ENCODE measurements around the gene KCNJ5.
"Not testable (repeated sequence)": the region's sequence is repeated elsewhere in the genome, so short reads cannot be mapped to it uniquely, and the experiment has no call there.

The KCNJ5 gene

DNA sequence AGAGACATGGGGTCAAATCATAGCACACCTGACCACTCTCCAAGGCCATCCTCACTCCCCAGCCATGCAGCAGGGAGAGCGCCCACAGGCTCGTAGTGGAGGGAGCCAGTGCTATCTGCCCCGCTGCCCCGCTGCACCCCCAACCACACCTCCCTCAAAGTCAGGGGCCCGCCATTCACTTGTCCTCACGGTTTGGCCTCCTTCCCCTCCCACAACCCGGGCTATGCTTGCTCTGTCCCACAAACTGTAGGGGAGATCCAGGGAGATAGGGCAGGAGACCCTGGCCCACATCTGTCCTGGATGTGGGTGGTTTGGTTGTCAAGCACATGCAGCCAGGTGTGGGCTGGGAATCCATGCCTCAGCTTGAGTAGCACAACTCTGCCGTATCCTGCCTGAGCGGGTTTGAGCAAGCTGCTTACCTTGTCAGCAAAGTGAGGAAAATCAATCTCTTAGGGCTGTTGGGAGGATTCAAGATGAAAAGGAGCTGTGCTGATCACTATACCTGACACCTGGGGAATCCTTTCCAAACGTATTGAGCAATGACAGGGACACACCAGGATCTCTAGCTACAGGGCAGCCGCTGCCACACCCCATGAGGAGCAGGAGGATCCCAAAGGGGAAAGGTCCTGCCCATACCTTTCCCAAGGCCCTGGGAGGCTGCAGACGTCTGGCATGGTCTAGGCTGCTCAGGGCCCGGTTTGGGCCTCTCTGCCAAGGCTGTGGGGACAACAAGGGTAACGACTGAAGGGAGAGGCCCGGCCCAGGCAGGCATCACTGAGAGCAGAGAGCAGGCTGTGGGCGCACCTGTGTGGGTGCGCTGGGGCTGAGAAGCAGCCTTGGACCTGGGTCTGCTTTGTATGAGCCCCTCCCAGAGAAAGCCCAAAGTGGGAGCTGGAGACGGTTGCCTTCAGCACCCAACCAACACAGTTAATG, 23.3 kb downstream of the KCNJ5 start:
- no peak for DNase-seq

DNA sequence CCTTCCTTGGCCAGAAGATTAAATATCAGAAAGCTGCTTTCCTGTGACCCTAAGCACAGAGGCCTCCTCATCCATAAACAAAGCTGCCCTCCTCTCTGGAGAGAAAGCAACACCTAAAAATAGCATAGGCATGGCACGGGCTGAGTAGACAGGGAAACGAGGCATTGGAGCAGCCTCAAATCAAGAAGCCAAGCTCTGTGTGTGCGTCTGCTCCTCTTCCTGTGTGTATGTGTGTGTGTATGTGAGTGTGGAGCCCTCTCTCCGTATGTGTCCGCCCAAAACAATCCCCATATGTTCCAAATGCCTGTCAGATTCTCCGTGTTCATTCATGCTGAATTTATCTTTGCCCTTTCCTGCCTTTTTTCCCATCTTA, 24.0 kb downstream of the KCNJ5 start:
- DNase-seq = no peak

DNA sequence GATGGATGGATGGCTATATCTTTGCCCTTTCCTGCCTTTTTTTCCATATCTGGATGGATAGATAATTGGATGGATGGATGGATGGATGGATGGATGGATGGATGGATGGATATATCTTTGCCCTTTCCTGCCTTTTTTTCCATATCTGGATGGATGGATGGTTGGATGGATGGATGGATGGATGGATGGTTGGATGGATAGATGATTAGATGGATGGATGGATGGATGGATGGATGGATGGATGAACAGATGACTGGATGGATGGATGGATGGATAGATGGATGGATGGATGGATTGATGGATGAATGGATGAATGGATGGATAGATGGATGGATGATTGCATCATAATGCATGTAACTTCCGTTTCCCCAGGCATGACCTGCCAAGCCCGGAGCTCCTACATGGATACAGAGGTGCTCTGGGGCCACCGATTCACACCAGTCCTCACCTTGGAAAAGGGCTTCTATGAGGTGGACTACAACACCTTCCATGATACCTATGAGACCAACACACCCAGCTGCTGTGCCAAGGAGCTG, 24.9 kb downstream of the KCNJ5 start:
- no peak for DNase-seq

DNA sequence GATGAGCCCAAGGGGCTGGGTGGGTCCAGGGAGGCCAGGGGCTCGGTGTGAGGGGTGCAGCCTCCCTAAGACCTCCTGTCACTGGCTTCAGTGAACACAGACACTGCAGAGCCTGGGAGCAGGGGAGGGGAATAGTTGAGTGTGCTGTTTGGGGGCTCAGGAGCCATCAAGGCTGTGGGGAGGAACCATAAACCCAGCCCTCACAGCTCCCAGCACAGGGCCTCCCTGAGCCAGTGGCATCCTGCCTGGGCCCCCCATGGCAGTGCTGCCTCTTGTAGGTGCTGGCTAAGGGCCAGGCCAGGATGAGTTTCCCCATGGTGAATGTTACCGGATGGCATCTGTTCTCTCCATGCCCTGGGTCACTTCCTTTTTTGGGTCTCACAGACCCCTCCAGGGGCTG, 25.5 kb downstream of the KCNJ5 start:
- DNase-seq = no peak

DNA sequence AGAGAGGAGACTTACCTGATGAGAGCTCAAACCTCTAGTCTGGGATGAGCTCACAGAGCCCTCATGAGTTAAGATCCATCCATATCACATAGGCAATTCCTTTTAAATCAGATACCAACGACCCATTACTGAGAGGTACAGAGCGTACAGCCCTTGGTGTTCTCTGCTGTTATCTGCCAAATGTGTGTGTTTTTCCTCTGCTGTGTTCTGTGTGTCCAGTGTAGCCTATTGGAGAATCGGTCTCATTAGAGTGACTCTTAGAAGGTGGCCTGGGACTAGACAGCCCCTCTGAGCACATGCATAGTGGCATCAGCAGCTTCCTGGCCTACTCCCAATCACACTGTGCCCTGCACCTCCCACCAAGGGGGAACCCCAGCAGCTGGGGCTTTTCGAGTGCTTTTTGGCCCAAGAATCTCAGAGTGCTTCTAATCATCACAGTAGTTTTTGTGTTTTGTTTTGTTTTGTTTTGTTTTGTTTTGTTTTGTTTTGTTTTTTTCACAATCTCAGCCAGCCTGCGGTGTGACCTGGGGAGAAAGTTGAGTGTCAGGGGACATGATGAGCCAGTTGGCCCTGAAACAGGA, 26.1 kb downstream of the KCNJ5 start:
- no peak for DNase-seq

DNA sequence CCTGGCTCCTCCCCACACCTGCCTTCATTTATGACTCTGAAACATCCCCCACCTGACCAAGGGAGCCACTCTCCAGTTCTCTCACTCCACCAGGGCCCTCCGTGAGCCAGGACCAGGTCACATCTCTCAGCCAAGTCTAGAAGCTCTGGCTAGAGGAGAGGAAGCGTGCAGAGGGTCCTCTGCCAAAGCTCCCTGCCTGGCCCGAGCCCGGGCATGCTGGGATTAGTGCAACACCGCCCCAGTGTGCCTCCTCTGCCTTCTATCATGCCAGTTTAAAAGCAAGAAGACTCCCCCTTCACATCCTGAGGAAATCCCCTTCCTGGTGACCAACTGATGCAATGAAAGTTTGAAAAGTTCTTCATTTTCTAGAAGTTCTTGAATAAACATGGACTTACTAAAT, 28.1 kb downstream of the KCNJ5 start:
- DNase-seq = no peak

DNA sequence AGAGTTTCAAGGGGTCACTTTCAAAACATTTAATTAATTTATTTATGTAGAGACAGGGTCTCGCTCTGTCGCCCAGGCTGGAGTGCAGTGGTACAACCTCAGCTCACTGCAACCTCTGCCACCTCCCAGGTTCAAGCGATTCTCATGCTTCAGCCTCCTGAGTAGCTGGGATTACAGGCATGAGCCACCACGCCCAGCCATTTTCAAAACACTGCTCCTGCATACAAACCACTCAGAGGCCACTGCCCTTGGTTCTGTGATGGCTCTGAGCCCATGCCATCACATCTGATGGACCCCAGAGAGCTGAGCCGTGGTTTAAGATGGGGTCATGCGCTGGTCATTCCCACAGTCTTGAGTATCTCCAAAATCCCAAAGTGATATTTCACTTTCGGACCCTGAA, 28.5 kb downstream of the KCNJ5 start:
- not testable (repeated sequence) for DNase-seq

DNA sequence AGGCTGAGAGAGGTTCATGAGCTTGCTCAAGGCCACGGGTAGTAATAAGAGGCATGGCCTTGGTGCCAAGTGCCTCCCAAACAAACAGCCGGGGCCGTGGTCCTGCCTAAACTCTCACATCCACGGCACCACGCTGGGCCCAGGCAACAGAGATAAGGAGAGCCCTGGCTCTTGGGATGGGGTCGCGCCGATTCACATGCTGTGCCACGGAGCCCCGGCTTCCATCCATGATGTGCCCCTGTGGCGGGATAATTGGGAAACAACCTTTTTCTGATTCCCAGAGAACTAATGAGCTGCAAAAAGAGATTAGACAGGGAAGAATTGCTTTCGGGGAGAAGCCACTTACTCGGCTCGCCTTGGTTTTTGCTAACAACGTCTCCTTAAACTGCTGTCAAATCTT, 29.5 kb downstream of the KCNJ5 start:
- no peak for DNase-seq

DNA sequence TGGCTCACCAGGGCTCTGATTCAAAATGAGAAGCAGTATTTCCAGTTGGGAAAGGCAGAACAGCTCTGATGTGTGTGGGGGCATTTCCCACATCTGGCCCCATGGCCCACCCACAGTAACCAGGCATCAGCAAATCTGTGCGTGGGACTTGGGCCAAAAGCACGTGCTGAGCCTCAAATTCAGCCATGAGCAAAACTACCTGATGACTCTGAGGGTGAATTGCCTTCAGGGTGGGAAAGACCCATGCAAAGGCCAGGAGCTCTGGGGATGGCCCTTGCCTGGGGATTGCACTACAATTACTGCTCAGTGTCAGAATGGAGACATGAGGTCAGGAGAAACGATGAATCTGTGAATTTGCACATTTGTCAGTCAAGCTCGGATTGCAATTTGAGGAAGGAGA, 30.6 kb downstream of the KCNJ5 start:
- no peak for DNase-seq

DNA sequence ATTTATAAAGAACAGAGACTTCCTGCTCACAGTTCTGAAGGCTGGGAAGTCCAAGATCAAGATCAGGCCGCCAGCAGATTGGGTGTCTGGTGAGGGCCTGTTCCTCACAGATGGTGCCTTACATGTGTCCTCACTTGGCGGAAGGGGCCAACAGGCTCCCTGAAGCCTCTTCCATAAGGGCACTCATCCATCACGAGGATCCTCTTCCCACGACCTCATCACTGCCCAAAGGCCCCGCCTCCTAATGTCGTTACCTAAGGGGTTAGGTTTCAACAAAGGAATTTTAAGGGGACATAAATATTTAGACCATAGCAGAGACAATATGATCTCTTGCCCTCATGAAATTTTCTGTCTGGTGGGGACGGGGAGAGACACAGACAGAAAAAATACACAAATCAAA, 32.9 kb downstream of the KCNJ5 start:
- DNase-seq = no peak

DNA sequence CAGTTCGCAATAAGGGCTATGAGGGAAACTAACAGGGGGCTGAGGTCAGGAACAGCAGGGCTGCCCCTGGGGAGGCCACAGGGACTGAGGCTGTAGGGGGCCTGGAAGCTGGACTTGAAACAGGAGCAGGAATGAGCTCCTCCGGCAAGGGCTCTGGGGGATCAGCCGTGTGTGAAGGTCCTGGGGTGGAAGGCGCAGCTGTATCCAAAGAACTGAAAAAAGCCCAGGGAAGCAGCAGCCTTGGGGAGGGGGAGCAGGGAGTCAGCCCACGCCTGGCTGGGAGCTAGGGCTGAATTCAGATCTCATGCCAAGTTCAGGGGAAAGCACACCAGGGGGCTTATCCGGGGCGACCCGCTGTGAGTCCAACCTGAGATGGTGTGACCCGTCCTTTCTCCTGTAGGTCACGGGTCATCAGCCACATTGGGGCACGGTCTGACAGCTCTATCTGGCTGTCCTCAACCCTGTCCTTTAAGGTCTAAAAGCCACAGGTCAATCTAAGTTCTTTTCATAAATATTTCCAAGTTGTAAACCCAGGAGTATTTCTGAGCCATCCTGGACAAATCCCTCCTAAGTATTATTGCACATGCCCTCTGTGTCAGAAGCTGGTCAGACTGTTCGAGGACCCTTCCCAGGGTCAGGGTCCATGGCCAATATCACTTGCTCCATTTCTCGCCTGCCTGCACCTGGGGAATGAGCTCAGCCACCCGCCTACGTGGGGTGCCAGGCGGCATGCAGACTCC, 33.5 kb downstream of the KCNJ5 start:
- DNase-seq = no peak

DNA sequence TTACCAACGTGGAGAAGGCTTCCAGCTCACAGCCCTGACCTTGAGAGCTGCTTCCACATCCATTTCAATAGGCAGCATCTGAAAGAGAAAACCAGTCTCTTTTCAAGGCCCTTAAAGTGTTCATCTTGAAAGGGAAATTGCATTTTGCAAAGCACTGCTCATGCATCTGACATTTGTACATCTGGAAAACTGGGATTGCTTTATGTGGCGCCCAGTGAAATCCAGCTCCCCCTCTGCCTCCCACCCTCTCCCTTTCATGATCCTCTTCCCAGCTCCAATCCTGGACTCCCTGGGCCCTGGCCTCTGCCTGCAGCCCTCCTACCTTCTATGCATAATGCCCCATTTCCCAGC, 34.1 kb downstream of the KCNJ5 start:
- DNase-seq = no peak

DNA sequence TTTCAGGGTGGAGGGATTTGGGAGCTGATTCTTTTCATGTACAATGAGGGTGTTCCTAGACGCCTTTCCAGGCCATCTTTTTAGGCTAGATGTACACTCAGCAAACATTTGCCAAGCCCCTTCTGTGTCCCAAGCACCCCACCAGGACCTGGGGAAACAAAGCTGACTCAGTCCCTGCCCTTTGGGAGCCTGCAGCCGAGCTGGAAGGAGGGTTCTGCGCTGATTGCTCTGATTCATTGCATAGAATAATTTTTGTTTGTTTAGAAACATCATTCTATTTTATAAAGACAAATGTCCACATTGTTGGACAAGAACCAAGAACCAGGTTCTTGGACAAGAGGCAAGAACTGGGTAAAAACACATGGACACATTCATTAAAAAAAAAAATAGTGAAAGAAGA, 34.8 kb downstream of the KCNJ5 start:
- no peak for DNase-seq

DNA sequence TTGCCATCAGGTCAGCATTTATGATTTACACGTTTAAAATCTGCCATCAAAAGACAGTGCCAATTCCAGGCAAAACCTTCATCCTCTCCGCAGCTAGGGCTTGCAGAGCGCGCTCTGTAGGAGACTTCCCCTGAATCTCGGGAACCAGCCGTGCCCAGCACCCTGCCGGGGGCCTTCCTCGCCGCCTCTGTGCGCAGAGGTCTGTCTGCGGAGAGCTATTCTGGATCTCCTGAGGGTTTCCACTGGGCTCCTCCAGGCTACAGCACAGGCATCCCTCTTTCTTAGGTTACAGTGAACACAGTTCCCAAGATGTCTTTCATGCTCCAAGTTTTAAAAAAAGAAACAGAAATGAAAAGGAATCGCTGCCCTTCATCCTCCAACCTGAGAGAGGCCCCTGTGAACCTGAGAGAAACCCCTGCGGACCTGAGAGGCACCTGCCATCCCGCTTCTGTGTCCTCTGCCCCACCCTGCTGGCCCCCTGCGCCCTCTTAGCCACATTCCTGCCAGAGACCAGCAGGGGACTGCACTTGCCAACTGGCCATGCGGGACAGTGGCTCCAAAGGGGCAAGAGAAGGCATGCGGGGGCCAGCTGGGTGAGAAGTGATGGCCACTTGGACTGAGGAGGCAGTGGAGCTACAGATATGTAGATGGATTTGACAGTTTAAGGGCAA, 35.4 kb downstream of the KCNJ5 start:
- DNase-seq = no peak

DNA sequence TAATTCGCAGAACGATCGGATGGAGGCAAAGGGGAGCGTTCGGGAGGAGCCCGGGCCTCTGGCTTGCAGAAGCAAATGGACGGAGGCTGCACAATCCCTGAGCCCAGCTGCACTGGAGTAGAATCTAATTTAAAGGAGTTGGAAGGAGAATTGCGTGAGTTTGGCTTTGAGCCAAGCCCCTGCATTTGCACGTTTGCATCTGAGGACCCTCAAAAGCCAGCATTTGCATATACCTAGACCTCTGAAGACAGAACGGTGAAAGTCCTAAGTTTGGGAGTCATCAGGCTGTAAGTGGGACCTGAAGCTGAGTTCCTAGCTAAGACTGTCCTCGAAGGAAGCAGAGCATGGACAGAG, 35.9 kb downstream of the KCNJ5 start:
- no peak for DNase-seq

DNA sequence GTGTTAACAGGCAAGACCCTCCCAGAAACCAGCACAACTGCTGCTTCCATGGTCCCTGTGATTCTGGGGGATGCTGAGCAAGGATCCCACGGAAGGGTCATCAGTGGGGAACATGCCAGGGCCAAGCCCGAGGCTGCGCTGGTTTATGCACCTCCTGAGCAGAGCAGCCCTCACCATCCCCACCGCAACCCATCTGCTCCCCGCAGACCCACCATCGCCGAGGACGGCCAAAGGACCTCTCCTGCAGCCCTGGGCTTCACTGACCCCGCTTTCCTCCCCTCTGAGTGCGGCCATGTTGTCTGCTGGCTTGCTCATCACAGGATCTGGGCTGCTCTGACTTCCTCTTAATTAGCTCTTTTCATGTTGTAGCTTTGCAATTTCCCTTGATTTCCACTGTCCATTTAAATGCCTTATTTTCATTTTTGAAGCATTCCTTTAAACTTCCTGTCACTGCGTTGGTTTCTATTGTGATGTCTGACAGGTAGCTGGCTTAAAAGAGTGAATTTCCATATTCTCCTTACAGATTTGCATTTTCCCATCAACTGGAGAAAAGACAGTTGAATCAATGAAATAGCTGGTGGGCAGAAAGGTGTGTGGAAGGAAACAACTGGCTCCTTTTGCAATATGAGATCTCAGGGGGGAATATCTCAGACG, 36.7 kb downstream of the KCNJ5 start:
- DNase-seq = no peak

DNA sequence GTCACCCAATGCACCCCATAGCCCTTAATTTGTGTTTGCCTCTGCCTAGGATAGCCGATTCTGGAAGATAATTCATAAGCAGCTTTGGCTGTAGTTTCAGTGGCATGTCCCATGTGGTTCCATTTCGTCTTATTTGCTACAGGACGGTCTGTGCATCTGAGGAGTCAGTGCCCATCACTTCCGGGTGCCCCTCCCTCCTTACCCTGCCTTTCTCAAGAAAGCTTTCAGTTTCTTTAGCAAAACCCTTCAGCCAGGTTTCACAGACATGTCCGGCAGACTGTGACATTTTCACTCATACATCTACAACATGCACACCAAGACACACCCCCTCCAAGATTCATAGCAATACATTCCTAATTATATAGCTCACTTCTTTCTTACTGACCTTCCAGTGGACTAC, 37.2 kb downstream of the KCNJ5 start:
- DNase-seq = peak; percentile 29

DNA sequence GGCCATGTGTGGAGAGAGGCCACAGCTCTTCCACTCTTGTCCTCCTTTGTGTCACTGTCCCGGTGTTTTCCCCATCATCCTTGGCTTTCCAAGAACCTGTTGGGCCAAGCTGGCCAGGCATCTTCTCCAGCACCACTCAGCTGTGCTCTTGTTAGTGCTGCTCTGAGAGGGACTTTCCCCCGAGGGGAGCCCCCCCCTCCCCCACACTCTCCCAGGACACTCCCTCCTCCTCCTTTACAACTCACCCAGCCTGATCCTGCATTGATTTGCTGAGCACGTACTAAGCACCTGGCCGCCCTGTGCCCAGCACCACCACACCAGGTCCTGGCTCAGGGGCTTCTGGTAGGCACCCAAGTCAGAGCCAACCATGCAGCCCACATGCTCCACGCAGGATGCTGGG, 38.3 kb downstream of the KCNJ5 start:
- DNase-seq = no peak

DNA sequence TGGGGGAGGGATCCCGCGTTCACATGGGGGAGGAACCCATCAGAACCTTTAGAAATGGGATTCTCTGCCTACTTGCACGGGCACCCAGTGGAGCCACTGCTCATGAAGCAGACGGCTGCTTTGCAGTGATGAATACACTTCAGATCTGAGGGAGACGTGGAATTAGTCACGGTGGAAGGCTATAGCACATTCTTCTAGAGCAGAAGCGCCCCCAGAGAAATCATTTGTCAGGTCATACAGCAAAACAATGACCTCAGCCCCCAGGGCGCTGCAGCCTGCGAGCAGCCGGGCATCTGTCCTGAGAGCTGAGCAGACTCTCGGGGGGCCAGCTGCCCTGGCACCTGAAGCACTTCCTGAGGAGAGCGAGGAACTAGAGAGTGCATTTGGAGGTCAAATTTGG, 38.8 kb downstream of the KCNJ5 start:
- DNase-seq = no peak

DNA sequence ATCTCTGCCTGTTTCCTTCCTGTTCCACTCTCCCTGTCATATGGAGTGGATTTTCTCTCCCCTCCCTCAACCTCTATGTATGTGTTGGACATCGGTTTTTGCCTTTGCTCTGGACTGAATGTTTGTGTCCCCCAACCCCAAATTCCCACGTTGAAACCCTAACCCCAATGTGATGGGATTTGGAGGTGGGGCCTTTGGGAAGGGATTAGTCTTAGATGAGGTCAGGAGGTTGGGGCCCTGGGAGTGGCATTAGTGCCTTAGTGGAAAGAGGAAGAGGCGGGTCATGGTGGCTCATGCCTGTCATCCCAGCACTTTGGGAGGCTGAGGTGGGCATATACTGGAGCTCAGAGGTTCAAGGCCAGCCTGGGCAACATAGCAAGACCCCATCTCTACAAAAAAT, 39.9 kb downstream of the KCNJ5 start:
- DNase-seq = no peak

DNA sequence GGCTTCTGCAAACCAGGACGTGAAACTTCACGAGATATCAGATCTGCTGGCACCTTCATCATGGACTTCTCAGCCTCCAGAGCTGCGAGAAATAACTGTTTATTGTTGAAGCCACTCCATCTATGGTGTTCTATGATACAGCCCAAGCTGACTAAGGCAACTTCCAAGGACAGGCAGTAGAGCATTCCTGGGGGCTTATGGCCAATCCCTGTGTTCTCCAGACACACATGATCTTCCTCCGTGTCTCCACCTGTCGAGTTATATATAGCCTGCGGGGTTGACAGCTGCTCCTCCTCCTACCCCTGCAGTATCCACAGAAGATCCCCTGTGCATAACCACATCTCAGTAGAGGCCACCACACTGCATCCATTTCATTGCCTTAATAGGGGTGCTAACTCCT, 40.5 kb downstream of the KCNJ5 start:
- DNase-seq = no peak

DNA sequence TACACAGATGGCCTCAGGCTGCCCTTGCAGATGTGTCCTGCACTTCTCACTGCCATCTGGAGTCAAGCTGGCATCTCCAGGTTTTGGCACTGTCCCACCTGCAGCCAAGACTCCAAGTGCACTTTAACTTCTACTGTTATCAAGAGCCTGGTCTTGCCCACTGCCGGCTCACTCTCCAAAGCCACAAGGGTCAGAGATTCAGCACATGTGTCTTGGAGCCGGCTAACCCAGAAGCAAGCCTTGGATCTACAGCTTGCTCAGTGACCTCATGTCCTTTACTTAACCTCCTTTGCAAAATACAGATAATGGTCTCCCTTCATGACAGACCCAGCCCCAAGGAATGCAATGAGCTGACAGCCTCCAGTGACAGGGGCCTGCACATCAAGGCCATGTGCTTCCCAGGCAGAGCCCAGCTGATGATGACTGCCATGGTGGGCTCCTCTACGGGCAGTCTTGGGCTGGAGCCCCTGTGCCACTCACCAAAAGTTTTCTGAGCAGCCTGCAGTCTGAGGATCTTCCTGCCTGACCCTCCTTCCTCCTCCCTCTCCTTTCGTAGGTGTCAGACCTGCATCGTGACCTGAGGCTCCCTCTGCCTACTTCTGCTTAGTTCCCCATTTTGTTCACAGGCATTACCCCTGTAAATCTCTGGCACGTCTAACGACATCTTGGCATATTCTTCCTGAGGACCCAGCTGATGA, 42.5 kb downstream of the KCNJ5 start:
- DNase-seq = no peak
